Measurements from ENCODE around the gene PLEKHN1.

DNA sequence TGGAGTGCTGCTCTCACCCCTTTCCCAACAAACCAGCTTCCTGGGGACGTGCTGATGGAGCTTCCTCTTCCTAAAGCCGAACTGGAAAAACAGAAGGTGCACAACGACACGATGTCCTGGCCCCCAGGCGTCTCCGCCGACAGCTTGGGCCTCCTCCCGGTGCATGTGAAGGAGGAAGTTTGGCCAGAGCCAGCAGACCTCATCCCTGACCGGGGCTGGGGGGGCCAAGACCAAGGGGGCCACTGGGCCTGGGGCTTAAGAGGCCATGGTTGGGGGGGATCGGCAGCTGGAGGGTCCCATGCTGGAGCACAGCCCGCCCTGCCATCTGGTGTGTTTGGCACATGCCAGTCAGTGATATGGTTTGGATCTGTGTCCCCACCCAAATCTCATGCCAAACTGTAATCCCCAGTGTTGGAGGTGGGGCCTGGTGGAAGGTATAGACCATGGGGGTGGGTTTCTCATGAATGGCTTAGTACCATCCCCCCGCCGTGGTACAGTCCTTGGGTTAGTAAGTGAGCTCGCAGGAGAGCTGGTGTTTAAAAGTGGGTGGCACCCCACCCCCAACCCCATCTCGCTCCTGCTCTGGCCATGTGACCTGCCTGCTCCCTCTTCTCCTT, 27.2 kb downstream of the PLEKHN1 start:
- no peak for TF ChIP-seq POLR2A (IDR thresholded peaks at IDR 0.05)
- TF ChIP-seq, protein P1, sequence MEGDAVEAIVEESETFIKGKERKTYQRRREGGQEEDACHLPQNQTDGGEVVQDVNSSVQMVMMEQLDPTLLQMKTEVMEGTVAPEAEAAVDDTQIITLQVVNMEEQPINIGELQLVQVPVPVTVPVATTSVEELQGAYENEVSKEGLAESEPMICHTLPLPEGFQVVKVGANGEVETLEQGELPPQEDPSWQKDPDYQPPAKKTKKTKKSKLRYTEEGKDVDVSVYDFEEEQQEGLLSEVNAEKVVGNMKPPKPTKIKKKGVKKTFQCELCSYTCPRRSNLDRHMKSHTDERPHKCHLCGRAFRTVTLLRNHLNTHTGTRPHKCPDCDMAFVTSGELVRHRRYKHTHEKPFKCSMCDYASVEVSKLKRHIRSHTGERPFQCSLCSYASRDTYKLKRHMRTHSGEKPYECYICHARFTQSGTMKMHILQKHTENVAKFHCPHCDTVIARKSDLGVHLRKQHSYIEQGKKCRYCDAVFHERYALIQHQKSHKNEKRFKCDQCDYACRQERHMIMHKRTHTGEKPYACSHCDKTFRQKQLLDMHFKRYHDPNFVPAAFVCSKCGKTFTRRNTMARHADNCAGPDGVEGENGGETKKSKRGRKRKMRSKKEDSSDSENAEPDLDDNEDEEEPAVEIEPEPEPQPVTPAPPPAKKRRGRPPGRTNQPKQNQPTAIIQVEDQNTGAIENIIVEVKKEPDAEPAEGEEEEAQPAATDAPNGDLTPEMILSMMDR (IDR thresholded peaks at IDR 0.05): no peak
